Measurements from ENCODE around the gene SIRT7.

The SIRT7 gene

GRCh38 chr17:81942167-81942553 is 24.2 kb upstream of the SIRT7 start:
- in situ Hi-C loops (cut with HindIII; ENCODE audit: low sequenced_read_pairs) = no loop called here
- no peak for DNase-seq (ENCODE audit: low read depth, low spot score)
- TF ChIP-seq CTCF (IDR thresholded peaks at IDR 0.05; ENCODE audit: low read depth, low read length) = no peak
- no peak overlapping the region for H3K4me3 ChIP-seq (ENCODE audit: low read depth, low read length)

GRCh38 chr17:81941484-81942166 is 23.6 kb upstream of the SIRT7 start:
- in situ Hi-C loops (cut with HindIII; ENCODE audit: low sequenced_read_pairs) = no loop called here
- TF ChIP-seq CTCF (IDR thresholded peaks at IDR 0.05; ENCODE audit: low read depth, low read length) = no peak
- H3K4me3 ChIP-seq (ENCODE audit: low read depth, low read length) = no peak overlapping the region
- DNase-seq (ENCODE audit: low read depth, low spot score) = no peak

- no peak for TF ChIP-seq CTCF (IDR thresholded peaks at IDR 0.05; ENCODE audit: low read depth, low read length)
- in situ Hi-C loops (cut with HindIII; ENCODE audit: low sequenced_read_pairs) = no loop called here
- no peak for DNase-seq (ENCODE audit: low read depth, low spot score)
- no peak overlapping the region for H3K4me3 ChIP-seq (ENCODE audit: low read depth, low read length)
Observed at GRCh38 chr17:81940538-81941483, 22.8 kb upstream of the SIRT7 start.

GRCh38 chr17:81939881-81940385 is 22.0 kb upstream of the SIRT7 start:
- no peak for TF ChIP-seq CTCF (IDR thresholded peaks at IDR 0.05; ENCODE audit: low read depth, low read length)
- DNase-seq (ENCODE audit: low read depth, low spot score) = no peak
- H3K4me3 ChIP-seq (ENCODE audit: low read depth, low read length) = no peak overlapping the region
- in situ Hi-C loops (cut with HindIII; ENCODE audit: low sequenced_read_pairs) = no loop called here

GRCh38 chr17:81939218-81939617 is 21.2 kb upstream of the SIRT7 start:
- no peak overlapping the region for H3K4me3 ChIP-seq (ENCODE audit: low read depth, low read length)
- in situ Hi-C loops (cut with HindIII; ENCODE audit: low sequenced_read_pairs) = no loop called here
- TF ChIP-seq CTCF (IDR thresholded peaks at IDR 0.05; ENCODE audit: low read depth, low read length) = no peak
- DNase-seq (ENCODE audit: low read depth, low spot score) = no peak

- peak overlapping the region; percentile 29 for H3K4me3 ChIP-seq (ENCODE audit: low read depth, low read length)
- DNase-seq (ENCODE audit: low read depth, low spot score) = no peak
- no peak for TF ChIP-seq CTCF (IDR thresholded peaks at IDR 0.05; ENCODE audit: low read depth, low read length)
- in situ Hi-C loops (cut with HindIII; ENCODE audit: low sequenced_read_pairs) = no loop called here
Observed at GRCh38 chr17:81935709-81936084, 17.7 kb upstream of the SIRT7 start.
